Natural killer cell treated with Interleukin-12 subunit alpha and Interleukin-12 subunit beta and Interleukin-15 and Interleukin-18, amount 100 ng/mL, for 72 hours (primary cell): ENCODE results near the gene BBS2. TPM values are rescaled to one million over a fixed set of nuclear protein-coding genes. Genes with fewer than 3 reads are reported as not detected.

Experiments used
- ATAC-seq, 2 donors: fragments of 150-1000 bp; cut with Tn5 transposase in 1 of 2; sonication (Bioruptor Pico), chemical (Tn5 transposase) in 1 of 2; 2 replicates each; pipeline ENCODE4 v1.10.0; 2021
- DNase-seq: peaks from one replicate; pipeline ENCODE4 v3.0.0; 2022; ENCODE audit warnings: low spot score
- H3K27ac Mint-ChIP-seq, 2 donors: 1 replicate in 1 of 2; 2 replicates in 1 of 2; pipeline ENCODE4 v1.8.0; 2022; ENCODE audit warnings: mixed read lengths in 2 of 2, mild to moderate bottlenecking in 1 of 2, moderate library complexity in 1 of 2
- H3K27me3 Mint-ChIP-seq, 2 donors: 1 replicate in 1 of 2; 2 replicates in 1 of 2; pipeline ENCODE4 v1.8.0; 2022; ENCODE audit warnings: mixed read lengths in 2 of 2
- H3K36me3 Mint-ChIP-seq: one replicate; pipeline ENCODE4 v1.8.0; 2022; ENCODE audit warnings: mixed read lengths
- H3K4me1 Mint-ChIP-seq, 2 donors: 1 replicate in 1 of 2; 2 replicates in 1 of 2; pipeline ENCODE4 v1.8.0; 2022; ENCODE audit warnings: low read depth in 2 of 2, mixed read lengths in 2 of 2, mild to moderate bottlenecking in 1 of 2
- H3K4me3 Mint-ChIP-seq: one replicate; pipeline ENCODE4 v1.8.0; 2022; ENCODE audit warnings: mixed read lengths
- H3K9me3 Mint-ChIP-seq: 2 replicates; pipeline ENCODE4 v1.8.0; 2022; ENCODE audit warnings: mixed read lengths
- total RNA-seq, 2 donors: library from RNA; stranded (reverse); gene quantifications; one replicate each; pipeline ENCODE4 v1.2.3, GENCODE V29; 2022

BBS2 gene
- total RNA-seq, 2 donors from 2014 or later: 6.6 to 10.6 TPM

DNA sequence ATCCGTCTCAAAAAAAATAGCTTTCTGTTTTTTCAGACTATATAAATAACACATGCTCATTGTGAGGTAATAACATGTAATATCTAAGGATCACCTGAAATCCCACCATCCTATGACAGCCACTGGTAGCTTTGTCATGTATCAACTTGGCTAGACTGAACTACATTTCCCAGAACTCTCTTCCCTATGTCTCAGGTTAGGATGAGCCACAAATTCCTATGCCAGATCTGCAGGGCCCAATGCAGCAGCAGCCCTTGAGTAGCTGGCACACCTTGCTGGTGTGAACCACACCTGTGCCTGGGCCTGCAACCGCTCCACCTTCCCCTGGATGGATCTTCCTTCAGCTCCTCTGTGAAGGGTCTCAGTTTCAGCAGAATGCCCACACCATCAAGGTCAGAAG, 40.4 kb downstream of the BBS2 start:
- Mint-ChIP-seq H3K4me1 (peaks cover 0 to 8% of the 10 kb centered on the region in 2 donors), H3K4me3 (no peak overlapping the region), H3K9me3 (no peaks in the 10 kb centered on the region), H3K36me3 (peaks cover 23% of the 10 kb centered on the region), H3K27me3 (no peaks in the 10 kb centered on the region), H3K27ac (peak overlapping the region in 1 of 2 donors; percentile 39)
- DNase-seq (no peak), ATAC-seq (no peak)

DNA sequence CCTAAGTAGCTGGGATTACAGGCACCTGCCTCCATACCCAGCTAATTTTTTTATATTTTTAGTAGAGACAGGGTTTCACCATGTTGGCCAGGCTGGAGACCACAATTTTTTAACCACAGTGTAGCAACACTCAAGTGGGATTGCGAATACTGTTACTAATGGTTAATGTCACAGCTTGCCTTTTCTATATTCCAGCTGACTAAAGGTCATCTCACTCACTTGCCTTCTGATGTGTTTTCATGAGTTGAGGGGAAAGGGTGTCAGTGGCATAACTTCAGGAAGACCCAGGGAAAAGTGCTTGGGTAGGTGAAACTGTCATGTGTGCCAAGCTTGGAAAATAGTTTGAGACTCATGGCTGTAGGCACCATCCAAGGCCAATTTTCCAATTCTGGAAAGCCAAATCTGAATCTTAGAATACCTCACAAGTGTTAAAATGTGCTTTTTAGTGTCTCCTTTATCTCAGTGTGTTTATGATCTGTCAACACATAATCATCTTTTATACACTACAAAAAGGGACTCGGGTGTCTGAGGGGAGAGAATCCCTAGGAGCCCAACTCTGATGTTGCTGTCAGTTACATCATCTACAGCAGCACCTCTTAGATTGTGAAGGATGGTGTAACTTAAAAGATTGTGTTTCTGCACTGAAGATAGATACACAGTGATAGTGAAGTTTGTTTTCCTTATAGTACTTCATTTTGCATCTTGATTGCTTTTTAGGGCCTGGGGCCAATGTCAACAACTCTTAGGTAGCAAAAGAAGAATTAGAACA, 41.4 kb downstream of the BBS2 start:
- Mint-ChIP-seq H3K4me3 (no peak overlapping the region), H3K27ac (peak overlapping the region in 1 of 2 donors; percentile 41), H3K36me3 (peaks cover 24% of the 10 kb centered on the region), H3K9me3 (no peaks in the 10 kb centered on the region), H3K27me3 (no peaks in the 10 kb centered on the region), H3K4me1 (peaks cover 0 to 8% of the 10 kb centered on the region in 2 donors)
- DNase-seq: no peak
- ATAC-seq: peak; percentile 41 to 67

DNA sequence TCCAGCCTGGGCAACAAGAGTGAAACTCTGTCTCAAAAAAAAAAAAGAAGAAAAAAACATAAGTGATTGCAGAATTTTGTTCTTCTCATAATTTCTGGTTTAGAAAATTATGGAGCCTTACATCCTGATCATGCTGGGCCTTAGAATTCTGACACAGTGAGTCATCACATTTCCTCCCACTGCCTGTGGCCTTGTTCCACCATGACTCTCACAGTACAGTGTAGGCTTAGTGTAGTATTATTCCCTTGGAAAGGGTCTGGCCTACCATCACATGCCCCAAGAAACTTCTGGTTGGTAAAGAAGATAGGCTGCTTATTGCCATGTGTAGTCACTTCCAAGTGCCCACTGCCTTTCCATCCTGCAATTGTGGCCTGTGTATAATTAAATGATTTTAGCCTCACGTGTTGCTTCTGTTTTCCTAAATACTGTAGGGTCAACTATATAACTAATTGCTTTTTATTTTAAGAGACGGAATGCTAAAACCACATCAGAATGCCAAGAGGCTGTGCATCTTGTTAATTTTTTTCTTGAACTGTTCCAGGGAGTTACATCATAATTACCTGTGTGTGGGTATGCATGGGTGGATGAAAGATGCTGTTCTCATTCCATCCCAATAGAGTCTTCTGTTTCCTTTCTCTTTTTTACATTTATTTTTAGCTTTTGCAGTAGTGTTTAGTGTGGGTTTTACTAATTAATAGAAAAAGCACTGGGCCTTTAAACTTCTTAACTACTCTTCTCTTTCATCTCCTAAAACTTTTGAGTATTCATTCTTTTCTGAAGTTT, 42.5 kb downstream of the BBS2 start:
- peak in 1 of 2 donors; percentile 57 for ATAC-seq

DNA sequence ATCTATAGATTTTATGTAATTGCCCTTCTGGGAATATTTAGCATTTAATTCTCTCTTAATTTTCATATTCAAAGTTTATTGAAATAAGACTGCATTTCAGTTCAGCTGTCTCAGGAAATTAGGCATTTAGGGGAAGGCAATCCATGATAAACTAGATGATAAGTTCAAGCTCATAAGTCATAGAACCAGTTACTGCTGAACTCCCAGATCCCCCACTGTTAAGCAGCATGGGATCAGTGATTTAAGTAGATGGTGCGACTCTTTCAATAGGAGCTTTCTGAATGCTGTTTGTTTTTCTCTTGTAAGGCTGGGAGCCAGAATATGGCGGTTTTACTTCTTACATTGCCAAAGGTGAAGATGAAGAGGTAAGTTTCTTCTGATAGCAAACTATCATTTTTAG, 44.6 kb downstream of the BBS2 start:
- Mint-ChIP-seq H3K4me3 (no peak overlapping the region), H3K36me3 (peaks cover 35% of the 10 kb centered on the region), H3K4me1 (peaks cover 0 to 8% of the 10 kb centered on the region in 2 donors), H3K9me3 (no peaks in the 10 kb centered on the region), H3K27ac (no peak overlapping the region), H3K27me3 (no peaks in the 10 kb centered on the region)
- DNase-seq: no peak
- no peak for ATAC-seq

More for the DNA sequence above, 42.5 kb downstream of the BBS2 start:
- no peaks in the 10 kb centered on the region for H3K27me3 Mint-ChIP-seq
- H3K27ac Mint-ChIP-seq: peak overlapping the region in 1 of 2 donors; percentile 33
- peaks cover 0 to 8% of the 10 kb centered on the region in 2 donors for H3K4me1 Mint-ChIP-seq
- no peak overlapping the region for H3K4me3 Mint-ChIP-seq
- no peaks in the 10 kb centered on the region for H3K9me3 Mint-ChIP-seq
- DNase-seq: no peak
- peaks cover 29% of the 10 kb centered on the region for H3K36me3 Mint-ChIP-seq

DNA sequence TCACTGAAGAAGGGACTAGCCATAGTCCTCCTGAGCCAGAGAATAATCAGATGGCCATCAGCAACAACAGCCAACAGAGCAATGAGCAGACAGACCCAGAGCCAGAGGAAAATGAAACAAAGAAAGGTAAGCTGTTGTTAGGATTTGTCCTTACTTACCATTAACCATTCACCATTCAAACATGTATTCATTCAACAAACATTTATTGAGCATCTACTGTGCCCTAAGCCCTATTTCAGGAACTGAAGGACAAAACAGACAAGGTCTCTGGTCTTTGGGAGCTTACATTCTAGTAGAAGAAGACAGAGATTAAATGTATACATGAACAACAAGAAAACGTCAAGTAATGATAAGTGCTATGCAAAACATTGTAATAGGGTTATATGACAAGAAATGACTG, 49.2 kb downstream of the BBS2 start:
- ATAC-seq (no peak), DNase-seq (no peak)
- Mint-ChIP-seq H3K27me3 (no peaks in the 10 kb centered on the region), H3K4me1 (no peaks in the 10 kb centered on the region), H3K36me3 (peaks cover 41% of the 10 kb centered on the region), H3K4me3 (no peak overlapping the region), H3K9me3 (no peaks in the 10 kb centered on the region), H3K27ac (no peak overlapping the region)

DNA sequence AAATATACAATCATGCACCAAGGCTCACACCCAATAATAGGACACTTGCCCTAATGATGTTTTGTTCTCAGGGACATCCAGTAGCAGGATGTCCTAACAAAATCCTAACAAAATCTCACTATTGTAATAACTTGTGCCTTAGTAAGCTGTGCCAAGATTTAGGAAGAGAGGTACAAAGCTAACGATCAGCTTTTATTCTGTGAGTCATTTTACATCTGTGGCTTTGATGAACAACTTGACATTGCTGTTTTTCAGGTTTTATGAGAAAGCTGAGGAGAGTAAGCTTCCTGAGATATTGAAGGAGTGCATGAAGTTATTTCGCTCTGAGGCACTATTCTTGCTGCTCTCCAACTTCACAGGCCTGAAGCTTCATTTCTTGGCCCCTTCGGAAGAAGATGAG, 49.6 kb downstream of the BBS2 start:
- H3K9me3 Mint-ChIP-seq: no peaks in the 10 kb centered on the region
- H3K4me3 Mint-ChIP-seq: no peak overlapping the region
- no peak for DNase-seq
- ATAC-seq: no peak
- peaks cover 40% of the 10 kb centered on the region for H3K36me3 Mint-ChIP-seq
- no peaks in the 10 kb centered on the region for H3K27me3 Mint-ChIP-seq
- no peak overlapping the region for H3K27ac Mint-ChIP-seq
- H3K4me1 Mint-ChIP-seq: no peaks in the 10 kb centered on the region

DNA sequence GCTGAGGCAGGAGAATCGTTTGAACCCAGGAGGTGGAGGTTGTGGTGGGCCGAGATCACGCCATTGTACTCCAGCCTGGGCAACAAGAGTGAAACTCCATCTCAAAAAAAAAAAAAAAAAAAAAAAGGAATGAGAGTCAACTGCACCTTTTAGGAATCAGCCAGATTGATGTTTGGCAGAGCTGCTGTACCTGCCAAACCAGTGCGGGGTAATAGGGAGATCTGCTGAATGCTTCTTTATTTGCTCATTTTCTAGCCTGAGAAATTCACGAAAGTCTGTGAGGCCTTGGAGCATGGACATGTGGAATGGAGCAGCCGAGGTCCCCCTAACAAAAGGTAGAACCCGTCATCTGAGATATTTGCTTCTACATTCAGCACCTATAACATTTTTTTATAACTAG, 50.1 kb downstream of the BBS2 start:
- no peak overlapping the region for H3K27ac Mint-ChIP-seq
- H3K4me1 Mint-ChIP-seq: no peaks in the 10 kb centered on the region
- ATAC-seq (no peak), DNase-seq (no peak)
- no peaks in the 10 kb centered on the region for H3K27me3 Mint-ChIP-seq
- H3K4me3 Mint-ChIP-seq: no peak overlapping the region
- H3K36me3 Mint-ChIP-seq: peaks cover 38% of the 10 kb centered on the region
- no peaks in the 10 kb centered on the region for H3K9me3 Mint-ChIP-seq

DNA sequence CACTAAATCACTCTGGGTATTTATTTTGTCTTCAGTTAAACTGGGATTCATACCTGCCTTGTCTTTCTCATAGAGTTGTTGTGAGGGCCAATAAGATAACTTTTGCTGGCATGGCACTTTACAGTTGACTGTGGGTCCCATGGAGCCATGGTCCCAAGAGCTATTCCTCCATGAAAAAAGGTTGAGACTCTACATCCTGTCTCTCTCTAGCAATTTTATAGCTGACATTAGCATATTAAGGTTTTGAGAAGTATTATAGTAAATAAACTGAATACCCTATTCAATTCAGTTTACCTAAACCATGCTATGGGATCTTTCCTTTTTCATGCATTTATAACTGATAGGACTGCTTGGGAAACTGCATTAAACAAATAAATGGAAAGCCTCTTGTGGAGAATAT, 51.0 kb downstream of the BBS2 start:
- Mint-ChIP-seq H3K27ac (no peak overlapping the region), H3K36me3 (peaks cover 43% of the 10 kb centered on the region), H3K27me3 (no peaks in the 10 kb centered on the region), H3K4me1 (no peaks in the 10 kb centered on the region), H3K4me3 (no peak overlapping the region), H3K9me3 (no peaks in the 10 kb centered on the region)
- DNase-seq (no peak), ATAC-seq (no peak)

DNA sequence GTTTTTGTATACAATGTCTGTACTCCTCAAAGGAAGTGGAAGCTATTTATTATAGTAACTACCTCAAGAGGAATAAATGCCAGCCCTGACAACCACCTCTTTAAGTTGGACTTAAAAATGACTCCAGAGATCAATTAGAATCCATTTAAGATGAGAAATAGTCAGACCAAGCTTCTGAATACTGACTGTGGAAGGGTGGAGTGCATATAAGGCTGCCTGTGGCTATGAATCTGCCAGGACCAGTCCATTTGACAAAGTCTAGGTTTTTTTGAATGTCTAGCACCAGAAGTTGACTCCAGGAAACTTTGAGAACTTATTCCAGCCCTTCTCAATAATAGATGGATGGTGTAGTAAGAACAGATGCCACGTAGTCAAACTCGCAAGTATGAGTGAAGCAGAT, 53.5 kb downstream of the BBS2 start:
- Mint-ChIP-seq H3K36me3 (peaks cover 46% of the 10 kb centered on the region), H3K9me3 (no peaks in the 10 kb centered on the region), H3K27me3 (no peaks in the 10 kb centered on the region), H3K4me1 (peaks cover 0 to 3% of the 10 kb centered on the region in 2 donors), H3K27ac (no peak overlapping the region), H3K4me3 (no peak overlapping the region)
- ATAC-seq (no peak), DNase-seq (no peak)

DNA sequence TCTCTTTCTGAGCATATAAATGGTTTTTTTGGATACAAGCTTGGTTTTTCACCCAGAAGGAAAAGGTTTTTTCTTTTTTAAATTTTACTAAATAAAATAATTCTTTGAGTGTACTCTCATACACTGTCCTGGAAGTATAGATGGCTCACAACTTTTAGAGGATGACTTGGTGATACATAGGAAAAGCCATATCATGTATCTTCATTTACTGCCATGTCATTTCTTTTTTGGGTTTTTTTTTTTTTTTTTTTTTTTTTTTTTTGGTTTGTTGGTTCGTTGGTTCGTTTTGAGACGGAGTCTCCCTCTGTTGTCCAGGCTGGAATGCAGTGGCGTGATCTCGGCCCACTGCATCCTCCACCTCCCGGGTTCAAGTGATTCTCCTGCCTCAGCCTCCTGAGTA, 56.7 kb downstream of the BBS2 start:
- Mint-ChIP-seq H3K9me3 (no peaks in the 10 kb centered on the region), H3K27me3 (no peaks in the 10 kb centered on the region), H3K36me3 (peaks cover 32% of the 10 kb centered on the region), H3K27ac (no peak overlapping the region), H3K4me1 (peaks cover 3 to 4% of the 10 kb centered on the region in 2 donors), H3K4me3 (no peak overlapping the region)
- no peak for DNase-seq
- ATAC-seq: no peak

DNA sequence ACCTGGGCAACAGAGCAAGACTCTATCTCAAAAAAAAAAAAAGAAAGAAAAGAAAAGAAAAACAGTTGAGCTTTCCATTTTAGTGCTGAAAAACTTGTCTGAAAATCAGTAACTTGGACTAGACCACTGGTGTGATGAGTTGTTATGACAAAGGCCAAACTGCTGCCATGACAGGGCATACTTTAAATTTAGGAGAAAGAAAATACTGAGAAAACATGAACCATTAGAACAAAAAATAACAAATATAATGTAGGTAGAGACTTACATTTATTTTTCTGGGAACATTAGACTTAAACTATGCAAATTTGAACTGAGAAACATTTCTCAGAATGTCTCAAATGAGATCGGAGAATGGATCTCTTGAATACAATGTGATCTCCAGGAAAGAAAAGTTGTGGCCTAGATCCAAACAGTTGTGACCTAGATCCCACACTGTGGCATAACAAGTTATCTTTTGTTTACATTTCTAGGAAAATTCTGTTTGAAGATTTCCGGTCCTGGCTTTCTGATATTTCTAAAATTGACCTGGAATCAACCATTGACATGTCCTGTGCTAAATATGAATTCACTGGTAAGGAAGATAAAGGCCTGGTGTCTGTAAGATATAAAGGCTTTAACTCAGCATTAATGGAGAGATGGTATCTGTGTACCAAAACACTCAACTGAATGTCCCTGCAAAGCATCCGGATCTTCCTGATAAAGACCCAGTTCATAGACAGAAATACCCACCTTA, 57.6 kb downstream of the BBS2 start:
- ATAC-seq (no peak), DNase-seq (no peak)
- Mint-ChIP-seq H3K36me3 (peaks cover 36% of the 10 kb centered on the region), H3K27me3 (no peaks in the 10 kb centered on the region), H3K27ac (no peak overlapping the region), H3K9me3 (no peaks in the 10 kb centered on the region), H3K4me3 (no peak overlapping the region), H3K4me1 (peaks cover 3 to 4% of the 10 kb centered on the region in 2 donors)

DNA sequence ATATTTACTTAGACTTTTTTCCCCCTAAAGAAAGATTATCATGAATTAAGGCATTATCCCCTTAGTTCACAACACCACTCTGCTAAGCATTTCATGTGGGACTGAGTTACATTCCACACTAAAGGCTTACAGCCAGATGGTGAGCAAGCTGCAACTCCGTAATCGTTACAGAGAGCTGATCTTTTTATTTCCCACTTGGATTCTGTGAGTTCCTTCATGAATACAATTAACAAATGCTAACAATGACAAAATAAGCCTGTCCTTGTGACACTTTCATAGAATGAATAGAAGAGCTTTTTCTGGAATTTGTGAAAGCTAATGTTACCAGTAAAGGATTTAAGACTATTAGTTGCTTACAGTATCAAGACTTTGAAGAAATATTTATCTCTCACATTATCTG, 59.7 kb downstream of the BBS2 start:
- DNase-seq: no peak
- H3K4me1 Mint-ChIP-seq: peaks cover 4 to 10% of the 10 kb centered on the region in 2 donors
- peaks cover 39% of the 10 kb centered on the region for H3K36me3 Mint-ChIP-seq
- no peak overlapping the region for H3K27ac Mint-ChIP-seq
- no peaks in the 10 kb centered on the region for H3K27me3 Mint-ChIP-seq
- no peak overlapping the region for H3K4me3 Mint-ChIP-seq
- H3K9me3 Mint-ChIP-seq: no peaks in the 10 kb centered on the region
- no peak for ATAC-seq

DNA sequence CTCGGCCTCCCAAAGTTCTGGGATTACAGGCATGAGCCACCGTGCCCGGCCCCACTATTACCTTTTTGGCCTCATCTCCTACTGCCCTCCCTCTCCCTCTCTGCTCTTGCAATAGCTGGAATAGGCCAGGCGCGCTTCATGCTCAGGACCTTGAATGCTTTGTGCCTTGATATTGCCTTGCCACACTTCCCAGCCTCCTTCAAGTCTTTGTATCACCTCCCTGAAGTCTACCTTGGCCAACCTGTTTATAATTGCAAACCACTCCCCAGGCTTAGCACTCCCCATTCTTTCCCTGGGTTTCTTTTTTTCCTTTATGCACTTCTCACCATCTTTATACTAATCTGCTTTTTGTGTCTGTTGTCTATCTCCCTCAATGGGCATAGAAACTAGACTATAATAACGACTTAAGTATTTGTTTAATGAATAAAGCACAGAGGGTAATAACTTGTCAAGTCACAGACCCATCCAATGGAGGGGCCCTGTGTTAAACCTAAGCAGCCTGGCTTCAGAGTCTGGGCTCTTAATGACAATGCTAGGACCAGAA, 61.8 kb downstream of the BBS2 start:
- peaks cover 42% of the 10 kb centered on the region for H3K36me3 Mint-ChIP-seq
- no peak overlapping the region for H3K27ac Mint-ChIP-seq
- H3K9me3 Mint-ChIP-seq: no peaks in the 10 kb centered on the region

More for the DNA sequence above, 61.8 kb downstream of the BBS2 start:
- Mint-ChIP-seq H3K4me3 (no peak overlapping the region), H3K4me1 (peaks cover 10 to 13% of the 10 kb centered on the region in 2 donors), H3K27me3 (no peaks in the 10 kb centered on the region)
- ATAC-seq: no peak
- no peak for DNase-seq
